GM12878 (cell line): ENCODE measurements around the gene SAMD4A. TPM values are rescaled to one million over a fixed set of nuclear protein-coding genes. Genes with fewer than 3 reads are reported as not detected.

ENCODE experiments used
- ATAC-seq: fragments of 200-7000 bp; cut with Tn5 transposase; 3 replicates; pipeline ENCODE4 v1.9.1; 2020; ENCODE audit warnings: mild to moderate bottlenecking, moderate library complexity
- BruUV-seq: library from RNA; stranded (reverse); fragments of 400-500 nt; replicated peaks from 2 replicates; lab custom pipeline; 2021; lab: Mats Ljungman, UMichigan
- CTCF ChIA-PET: fragments of 300-600 bp; sonication (Branson Sonifier 250); formaldehyde crosslinking; extraction: SDS; loops from one replicate; lab custom pipeline; 2021; ENCODE audit warnings: inconsistent platforms; lab: Yijun Ruan, JAX
- POLR2A ChIA-PET: fragments of 350-600 bp; formaldehyde crosslinking; extraction: SDS; loops from one replicate; lab custom pipeline; 2021; ENCODE audit warnings: inconsistent platforms; lab: Charles Lee
- RAD21 ChIA-PET: fragments of 300-600 bp; sonication (Branson Sonifier 250); formaldehyde crosslinking; loops from one replicate; lab custom pipeline; 2023; ENCODE audit warnings: antibody characterized with exemption; ENCODE audit not compliant: unreplicated experiment; lab: Charles Lee
- SMC1A ChIA-PET: fragments of 300-600 bp; sonication (Branson Sonifier 250); formaldehyde crosslinking; loops from one replicate; lab custom pipeline; 2023; ENCODE audit not compliant: unreplicated experiment, uncharacterized antibody; lab: Charles Lee
- DNase-seq: peaks from one replicate; pipeline ENCODE4 v3.0.0-alpha.2; 2011; ENCODE audit warnings: low read depth, low spot score
- FAIRE-seq: peaks from 3 replicates; lab custom pipeline; 2011; peaks lifted over from hg19 to GRCh38; lab: Jason Lieb, UNC
- H2AFZ ChIP-seq: 2 replicates; pipeline ENCODE4 v1.6.0; 2011; ENCODE audit warnings: low read depth, low read length, control low read depth; ENCODE audit not compliant: control insufficient read depth
- H3K27ac ChIP-seq: 2 replicates; pipeline ENCODE4 v1.5.1; 2011; ENCODE audit warnings: control low read depth; ENCODE audit not compliant: control insufficient read depth, insufficient read depth
- H3K27me3 ChIP-seq, 2 experiments: replicated peaks in 1 of 2; 2 replicates each; pipeline versions ENCODE4 v1.6.0 to v1.6.1; 2011; ENCODE audit warnings: low read length in 1 of 2; ENCODE audit not compliant: control insufficient read depth in 2 of 2, insufficient read depth in 2 of 2
- H3K36me3 ChIP-seq, 2 experiments: 2 replicates each; pipeline ENCODE4 v1.5.1; 2011; ENCODE audit warnings: low read length in 1 of 2; ENCODE audit not compliant: control insufficient read depth in 2 of 2, insufficient read depth in 2 of 2
- H3K4me1 ChIP-seq: 2 replicates; pipeline ENCODE4 v1.6.1; 2011; ENCODE audit warnings: mild to moderate bottlenecking, low read length, moderate library complexity, mixed read lengths; ENCODE audit not compliant: control insufficient read depth, insufficient read depth
- H3K4me2 ChIP-seq: 2 replicates; pipeline ENCODE4 v1.6.0; 2011; ENCODE audit warnings: control low read depth; ENCODE audit not compliant: control insufficient read depth, insufficient read depth
- H3K4me3 ChIP-seq: fragments of 200-600 bp; sonication (generic); 2 replicates; pipeline ENCODE4 v1.5.1; 2016
- H3K79me2 ChIP-seq: 2 replicates; pipeline ENCODE4 v1.6.0; 2011; ENCODE audit warnings: low read length; ENCODE audit not compliant: control insufficient read depth, insufficient read depth
- H3K9ac ChIP-seq: 2 replicates; pipeline ENCODE4 v1.8.0; 2011; ENCODE audit warnings: low read length, control low read depth, mixed read lengths; ENCODE audit not compliant: control insufficient read depth, insufficient read depth
- H3K9me3 ChIP-seq: replicated peaks from 3 replicates; pipeline ENCODE4 v1.5.1; 2011; ENCODE audit warnings: mild to moderate bottlenecking, low read length; ENCODE audit not compliant: control insufficient read depth, insufficient read depth
- H4K20me1 ChIP-seq: 2 replicates; pipeline ENCODE4 v1.6.0; 2011; ENCODE audit not compliant: control insufficient read depth, insufficient read depth
- JUND ChIP-seq: IDR thresholded peaks from 2 replicates; pipeline ENCODE4 v1.6.1; 2012; ENCODE audit warnings: low read depth, mild to moderate bottlenecking, low read length, improper control_type of control experiment, moderate library complexity
- POLR2AphosphoS5 ChIP-seq: IDR thresholded peaks from 2 replicates; pipeline ENCODE4 v1.6.1; 2011; ENCODE audit warnings: mild to moderate bottlenecking, low read length, inconsistent platforms
- TARDBP ChIP-seq: IDR thresholded peaks from 2 replicates; pipeline ENCODE4 v1.6.1; 2016; ENCODE audit warnings: borderline replicate concordance
- WGBS: methylation state at CpG from one replicate; pipeline ENCODE4 v1.1.6; 2016; ENCODE audit warnings: low lambda C conversion rate; ENCODE audit not compliant: insufficient replicate concordance, insufficient coverage; ENCODE audit errors: missing lambda C conversion rate; 5-methylcytosine and 5-hydroxymethylcytosine counted together
- in situ Hi-C: fragments of 300-500 bp; cut with MboI; formaldehyde crosslinking; loops from 9 replicates; pipeline ENCODE4 v1.14.3; 2018; ENCODE audit warnings: mixed read lengths
- intact Hi-C: fragments of 100-400 bp; cut with micrococcal nuclease; formaldehyde crosslinking; loops from one replicate; pipeline ENCODE4 v1.14.2; 2022; ENCODE audit not compliant: unreplicated experiment
- polyA plus RNA-seq, 11 experiments: library from polyadenylated mRNA; depleted of rRNA in 4 of 11; unstranded in 6 of 11; stranded (reverse) in 5 of 11; fragments of >200 nt; fragmentation: Nextera tagmentation in 4 of 11; fragmentation: Illumina TruSeq in 1 of 11; extraction: Ambion mirVana in 4 of 11; extraction: Trizol in 1 of 11; gene quantifications; 1 replicate in 1 of 11; 2 replicates in 10 of 11; pipeline versions ENCODE4 v1.2.1 to v1.2.3, GENCODE V29; 2011 to 2016; ENCODE audit warnings: inconsistent platforms in 2 of 11, missing spikeins in 2 of 11, low read depth in 1 of 11
- total RNA-seq, 4 experiments: library from RNA; depleted of rRNA in 3 of 4; stranded (reverse); fragments of >200 nt in 3 of 4; fragmentation: Illumina TruSeq in 1 of 4; extraction: Trizol in 1 of 4; gene quantifications; 2 replicates each; pipeline versions ENCODE4 v1.2.1 to v1.2.3, GENCODE V29; 2013 to 2021
- TF ChIP-seq, protein P1 (sequence below): IDR thresholded peaks from 2 replicates; pipeline ENCODE4 v1.6.1; 2012; ENCODE audit warnings: low read length, inconsistent platforms
- TF ChIP-seq, protein P2 (sequence below): fragments of 450-650 bp; IDR thresholded peaks from 2 replicates; pipeline ENCODE4 v1.6.1; 2017; ENCODE audit warnings: antibody characterized with exemption, mild to moderate bottlenecking, moderate library complexity

SAMD4A gene
- total and polyA plus RNA-seq, 10 of the 15 experiments (the other 5 are each of a cell fraction or from before 2014, with no cell fraction given): 0.05 to 0.56 (median 0.31) TPM

DNA sequence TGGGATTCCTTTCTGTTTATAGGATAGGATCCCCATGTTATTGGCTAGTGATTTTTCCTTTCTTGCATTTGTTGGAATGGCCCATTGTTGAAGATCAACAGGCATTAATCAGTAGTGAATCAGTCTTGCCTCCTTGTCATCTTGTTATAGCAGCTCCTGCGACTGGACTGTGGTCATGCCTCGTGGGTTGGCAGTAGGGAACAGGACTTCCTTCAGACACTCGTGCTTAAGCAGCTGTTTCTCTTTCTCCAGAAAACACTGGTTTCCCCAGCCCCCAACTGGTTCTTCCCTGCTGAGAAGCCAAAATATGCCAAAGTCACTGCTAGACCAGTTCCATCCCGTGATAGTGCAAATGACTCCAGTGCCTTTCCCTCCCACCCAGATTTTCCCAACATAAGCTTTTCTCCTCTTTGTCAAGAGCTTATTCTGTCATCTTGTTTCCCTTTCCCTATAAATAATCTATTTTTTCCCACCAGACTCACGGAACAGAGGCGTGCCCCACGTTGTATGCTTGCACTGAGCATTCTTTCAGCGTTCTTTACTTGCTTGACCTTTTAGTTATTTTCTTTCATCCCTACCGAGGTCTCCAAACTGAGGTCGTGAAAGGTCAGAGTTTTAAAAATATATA, 83.5 kb downstream of the SAMD4A start:
- FAIRE-seq (no peak), ATAC-seq (no peak), DNase-seq (no peak)
- H3K4me1 ChIP-seq: no peaks in the 10 kb centered on the region
- H3K4me2 ChIP-seq: no peak overlapping the region
- intact Hi-C loops: no loop called here
- no peak overlapping the region for H2AFZ ChIP-seq
- ChIA-PET SMC1A (no interaction called here), CTCF (no interaction called here), RAD21 (no interaction called here), POLR2A (no interaction called here)
- H3K27ac ChIP-seq: no peak overlapping the region
- H3K36me3 ChIP-seq: no peaks in the 10 kb centered on the region
- 59% methylated on average over 10 of the region's 10 CpGs for WGBS
- in situ Hi-C loops: no loop called here
- no peaks in the 10 kb centered on the region for H3K79me2 ChIP-seq
- TF ChIP-seq TARDBP (no peak), JUND (no peak), POLR2AphosphoS5 (no peak)
- TF ChIP-seq, protein P1, sequence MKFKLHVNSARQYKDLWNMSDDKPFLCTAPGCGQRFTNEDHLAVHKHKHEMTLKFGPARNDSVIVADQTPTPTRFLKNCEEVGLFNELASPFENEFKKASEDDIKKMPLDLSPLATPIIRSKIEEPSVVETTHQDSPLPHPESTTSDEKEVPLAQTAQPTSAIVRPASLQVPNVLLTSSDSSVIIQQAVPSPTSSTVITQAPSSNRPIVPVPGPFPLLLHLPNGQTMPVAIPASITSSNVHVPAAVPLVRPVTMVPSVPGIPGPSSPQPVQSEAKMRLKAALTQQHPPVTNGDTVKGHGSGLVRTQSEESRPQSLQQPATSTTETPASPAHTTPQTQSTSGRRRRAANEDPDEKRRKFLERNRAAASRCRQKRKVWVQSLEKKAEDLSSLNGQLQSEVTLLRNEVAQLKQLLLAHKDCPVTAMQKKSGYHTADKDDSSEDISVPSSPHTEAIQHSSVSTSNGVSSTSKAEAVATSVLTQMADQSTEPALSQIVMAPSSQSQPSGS: no peak
- BruUV-seq: no TSS peak
- no peak overlapping the region for H3K9ac ChIP-seq
- H4K20me1 ChIP-seq: no peaks in the 10 kb centered on the region
- H3K27me3 ChIP-seq: peaks cover 0 to 11% of the 10 kb centered on the region in 2 experiments; a peak in 1 of 4 replicates
- no peak overlapping the region for H3K4me3 ChIP-seq
- no peaks in the 10 kb centered on the region for H3K9me3 ChIP-seq

DNA sequence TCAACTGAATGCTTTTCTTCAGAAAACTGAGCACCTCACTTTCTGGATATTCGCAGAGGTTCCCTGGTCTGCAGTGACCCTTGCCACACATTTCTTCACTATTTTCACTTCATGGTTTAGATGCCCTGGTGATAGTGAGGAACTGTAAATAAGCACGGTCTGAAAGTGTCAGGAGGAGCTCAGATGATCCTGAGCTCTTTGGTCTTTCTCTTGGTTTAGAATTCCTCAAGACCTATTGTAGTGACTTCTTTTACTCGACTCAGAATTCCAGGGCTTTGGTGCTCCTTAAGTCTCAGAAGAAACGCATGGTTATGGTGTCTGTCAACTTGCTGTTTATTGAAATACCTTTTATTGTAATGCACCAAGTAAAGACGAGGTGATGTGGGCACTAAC, 84.0 kb downstream of the SAMD4A start:
- 81% methylated on average over 5 of the region's 5 CpGs for whole genome bisulfite sequencing
- intact Hi-C loops: no loop called here
- in situ Hi-C loops: no loop called here
- Histone ChIP-seq H3K27ac (no peak overlapping the region), H2AFZ (no peak overlapping the region), H3K79me2 (no peaks in the 10 kb centered on the region), H4K20me1 (no peaks in the 10 kb centered on the region), H3K27me3 (peaks cover 0 to 11% of the 10 kb centered on the region in 2 experiments; a peak in 1 of 4 replicates), H3K4me3 (no peak overlapping the region), H3K9ac (no peak overlapping the region), H3K36me3 (no peaks in the 10 kb centered on the region), H3K4me2 (no peak overlapping the region), H3K4me1 (no peaks in the 10 kb centered on the region), H3K9me3 (no peaks in the 10 kb centered on the region)
- FAIRE-seq (no peak), ATAC-seq (no peak), DNase-seq (no peak)
- SMC1A ChIA-PET: no interaction called here
- POLR2A ChIA-PET: no interaction called here
- TF ChIP-seq, protein P2, sequence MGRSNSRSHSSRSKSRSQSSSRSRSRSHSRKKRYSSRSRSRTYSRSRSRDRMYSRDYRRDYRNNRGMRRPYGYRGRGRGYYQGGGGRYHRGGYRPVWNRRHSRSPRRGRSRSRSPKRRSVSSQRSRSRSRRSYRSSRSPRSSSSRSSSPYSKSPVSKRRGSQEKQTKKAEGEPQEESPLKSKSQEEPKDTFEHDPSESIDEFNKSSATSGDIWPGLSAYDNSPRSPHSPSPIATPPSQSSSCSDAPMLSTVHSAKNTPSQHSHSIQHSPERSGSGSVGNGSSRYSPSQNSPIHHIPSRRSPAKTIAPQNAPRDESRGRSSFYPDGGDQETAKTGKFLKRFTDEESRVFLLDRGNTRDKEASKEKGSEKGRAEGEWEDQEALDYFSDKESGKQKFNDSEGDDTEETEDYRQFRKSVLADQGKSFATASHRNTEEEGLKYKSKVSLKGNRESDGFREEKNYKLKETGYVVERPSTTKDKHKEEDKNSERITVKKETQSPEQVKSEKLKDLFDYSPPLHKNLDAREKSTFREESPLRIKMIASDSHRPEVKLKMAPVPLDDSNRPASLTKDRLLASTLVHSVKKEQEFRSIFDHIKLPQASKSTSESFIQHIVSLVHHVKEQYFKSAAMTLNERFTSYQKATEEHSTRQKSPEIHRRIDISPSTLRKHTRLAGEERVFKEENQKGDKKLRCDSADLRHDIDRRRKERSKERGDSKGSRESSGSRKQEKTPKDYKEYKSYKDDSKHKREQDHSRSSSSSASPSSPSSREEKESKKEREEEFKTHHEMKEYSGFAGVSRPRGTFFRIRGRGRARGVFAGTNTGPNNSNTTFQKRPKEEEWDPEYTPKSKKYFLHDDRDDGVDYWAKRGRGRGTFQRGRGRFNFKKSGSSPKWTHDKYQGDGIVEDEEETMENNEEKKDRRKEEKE: no peak
- CTCF ChIA-PET: no interaction called here
- RAD21 ChIA-PET: no interaction called here
- no TSS peak for BruUV-seq
